ENCODE measurements around the gene NUP37.
"Not testable (repeated sequence)": the region's sequence is repeated elsewhere in the genome, so short reads cannot be mapped to it uniquely, and the experiment has no call there.

The NUP37 gene

GRCh38 chr12:102089228-102089835 is 30.6 kb downstream of the NUP37 start:
- DNase-seq: not testable (repeated sequence)

DNA sequence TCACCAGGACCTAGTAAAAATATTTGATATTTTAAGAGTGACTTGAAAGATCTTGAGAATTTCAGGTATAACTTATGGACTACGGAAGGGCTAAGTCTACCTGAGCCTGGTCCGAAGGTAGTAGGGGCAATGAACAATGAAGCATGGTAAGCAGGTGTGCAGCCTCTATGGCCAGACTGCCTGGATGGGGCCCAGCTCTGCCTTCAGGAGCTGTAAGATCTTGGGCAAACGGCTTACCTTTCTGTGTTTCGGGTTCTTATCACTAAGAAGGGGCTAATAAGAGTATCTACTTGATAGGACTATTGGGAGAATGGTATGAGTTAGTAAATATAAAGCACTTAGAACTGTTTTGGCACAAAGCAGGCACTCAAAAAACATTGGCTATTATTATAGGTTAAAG is 39.1 kb downstream of the NUP37 start:
- DNase-seq: no peak

- DNase-seq: not testable (repeated sequence)
These were observed 47.8 kb downstream of the NUP37 start for GRCh38 chr12:102072092-102072491.

- no peak for DNase-seq
These were observed 50.2 kb downstream of the NUP37 start for GRCh38 chr12:102069707-102070106.

- DNase-seq: no peak
These were observed 52.2 kb downstream of the NUP37 start for GRCh38 chr12:102067574-102068258.

DNA sequence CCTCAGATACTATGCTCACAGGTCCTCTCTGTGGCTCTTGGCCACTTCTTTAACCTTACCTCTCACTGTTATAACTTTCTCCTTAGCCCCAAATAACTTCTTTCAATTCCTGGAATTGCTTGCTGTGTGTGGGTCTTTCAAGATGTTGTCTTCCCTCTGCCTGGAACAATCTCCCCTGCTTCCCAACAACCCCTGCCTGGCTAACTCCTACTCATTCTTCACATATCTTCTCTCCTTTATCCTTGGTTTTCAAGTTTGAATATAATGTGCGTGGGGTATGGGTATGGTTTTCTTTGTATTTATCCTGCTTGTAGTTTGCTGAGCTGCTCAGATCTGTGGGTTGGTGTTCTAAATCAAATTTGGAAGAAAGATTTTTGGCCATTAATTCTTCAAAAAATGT is 55.4 kb downstream of the NUP37 start:
- no peak for DNase-seq

DNA sequence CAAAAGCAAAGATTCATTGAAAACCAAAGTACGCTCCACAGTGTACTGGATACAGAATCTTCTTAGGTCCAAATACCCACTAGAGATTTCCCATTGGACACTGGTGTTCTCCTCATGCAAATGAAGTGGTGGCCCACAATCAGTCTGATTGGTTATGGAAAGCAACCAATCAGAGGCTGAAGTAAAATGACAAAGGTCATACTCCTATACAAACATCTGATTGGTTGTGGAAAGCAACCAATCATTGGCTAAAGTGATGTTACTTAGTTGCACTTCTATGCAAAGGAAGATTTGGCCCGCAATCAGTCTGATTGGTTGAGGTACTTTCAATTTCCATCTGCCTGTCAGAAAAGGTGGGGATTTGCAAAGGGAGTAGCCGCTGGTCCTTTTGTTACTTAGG is 56.8 kb downstream of the NUP37 start:
- DNase-seq: no peak

- DNase-seq: no peak
These were observed 57.5 kb downstream of the NUP37 start for GRCh38 chr12:102062419-102062806.

- peak; percentile 84 for DNase-seq
These were observed 58.1 kb downstream of the NUP37 start, which contains the start of gene WASHC3 for GRCh38 chr12:102061560-102062418. WASHC3 (minus strand) TSS chr12:102061991; CDS start chr12:102061962, 29 bp downstream.

- no peak for DNase-seq
These were observed 58.8 kb downstream of the NUP37 start for GRCh38 chr12:102061096-102061559.

- no peak for DNase-seq
These were observed 60.6 kb downstream of the NUP37 start for GRCh38 chr12:102059343-102059742.

DNA sequence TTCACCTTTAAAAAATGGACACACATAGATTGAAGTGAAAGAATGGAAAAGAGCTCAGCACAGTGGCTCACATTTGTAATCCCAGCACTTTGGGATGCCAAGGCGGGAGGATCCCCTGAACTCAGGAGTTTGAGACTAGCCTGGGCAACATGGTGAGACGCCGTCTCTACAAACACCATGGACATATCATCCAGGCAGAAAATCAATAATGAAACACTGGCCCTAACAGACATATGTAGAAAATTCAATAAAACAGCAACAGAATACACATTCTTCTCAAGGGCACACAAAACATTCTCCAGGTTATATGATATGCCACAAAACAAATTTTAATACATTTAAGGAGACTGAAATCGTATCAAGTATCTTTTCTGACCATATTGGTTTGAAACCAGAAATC is 65.6 kb downstream of the NUP37 start:
- no peak for DNase-seq

- DNase-seq: no peak
These were observed 66.9 kb downstream of the NUP37 start for GRCh38 chr12:102053062-102053349.

DNA sequence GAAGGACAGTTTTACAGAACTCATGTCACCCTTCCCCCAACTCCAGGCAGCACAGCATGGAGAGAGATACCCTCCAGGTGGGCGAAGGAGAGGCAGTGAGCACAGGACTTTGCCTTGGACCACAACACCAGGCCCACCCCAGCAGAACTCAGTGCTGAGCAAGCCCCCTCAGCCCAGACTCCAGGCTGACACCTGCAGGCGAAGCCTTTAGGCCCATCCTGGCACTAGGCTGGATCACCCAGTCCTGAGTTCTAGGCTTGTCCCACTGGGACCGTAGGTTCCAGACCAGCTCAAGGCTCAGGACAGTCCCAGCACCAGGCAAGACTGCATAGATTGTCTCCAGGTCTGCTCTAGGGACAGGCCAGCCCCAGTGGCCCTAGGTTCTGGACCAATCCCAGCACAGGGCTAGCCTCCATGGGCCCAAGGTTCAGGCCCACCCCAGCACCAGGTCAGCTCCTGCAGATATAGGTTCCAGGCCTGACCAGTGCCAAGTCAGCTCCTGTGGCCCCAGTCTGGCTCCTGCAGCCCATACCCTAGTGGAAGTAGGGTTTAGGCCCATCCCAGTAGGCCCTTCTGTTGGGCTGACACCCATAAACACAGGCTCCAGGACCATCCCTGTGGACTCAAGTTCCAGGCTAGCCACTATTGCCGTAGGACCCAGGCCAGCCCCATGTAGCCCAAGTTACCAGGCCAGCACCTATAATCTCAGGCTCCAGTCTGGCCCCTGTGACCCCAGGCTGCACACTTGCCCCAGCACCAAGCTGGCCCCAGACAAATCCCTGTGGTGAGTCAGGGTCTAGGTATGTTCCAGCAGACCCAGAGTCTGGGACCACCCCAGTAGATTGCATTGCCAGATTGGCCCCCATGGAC is 67.5 kb downstream of the NUP37 start:
- DNase-seq: no peak

- DNase-seq: no peak
These were observed 68.4 kb downstream of the NUP37 start for GRCh38 chr12:102051431-102051965.

- no peak for DNase-seq
These were observed 69.1 kb downstream of the NUP37 start for GRCh38 chr12:102050660-102051430.

- no peak for DNase-seq
These were observed 76.0 kb downstream of the NUP37 start for GRCh38 chr12:102043928-102044327.

DNA sequence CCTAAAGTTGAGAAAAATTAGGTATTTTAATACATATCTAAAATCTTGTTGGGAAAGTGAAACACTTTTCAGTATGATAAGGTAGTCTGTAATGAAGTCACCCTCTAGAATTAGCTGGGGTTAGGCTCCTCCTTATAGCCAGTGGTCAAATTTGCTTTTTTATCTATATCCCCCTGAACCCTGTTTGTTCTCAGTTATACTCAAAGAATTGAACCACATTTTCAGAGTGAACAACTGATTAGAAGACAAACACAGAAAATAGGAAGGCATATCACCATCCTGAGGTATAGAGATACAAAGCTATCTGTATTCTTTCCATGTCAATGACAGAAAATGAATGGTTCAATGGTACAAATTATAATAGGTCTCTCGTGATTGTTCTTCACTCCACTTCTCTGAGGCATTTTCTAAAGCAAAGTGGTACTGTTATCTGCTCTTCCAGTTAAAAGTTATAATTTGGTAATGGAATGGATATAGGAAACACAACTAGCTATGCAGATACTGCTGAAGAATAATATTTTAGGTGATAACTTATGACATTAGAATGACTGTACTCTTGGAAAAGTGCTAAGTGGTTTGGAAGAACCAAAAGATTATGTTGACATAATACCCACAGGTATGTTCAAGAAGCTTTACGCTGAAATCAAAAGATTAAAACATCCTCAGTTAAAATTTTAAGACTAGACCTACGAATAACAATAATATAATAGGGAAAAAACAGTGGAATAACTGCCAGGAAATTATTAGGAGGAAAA is 85.7 kb downstream of the NUP37 start:
- no peak for DNase-seq

DNA sequence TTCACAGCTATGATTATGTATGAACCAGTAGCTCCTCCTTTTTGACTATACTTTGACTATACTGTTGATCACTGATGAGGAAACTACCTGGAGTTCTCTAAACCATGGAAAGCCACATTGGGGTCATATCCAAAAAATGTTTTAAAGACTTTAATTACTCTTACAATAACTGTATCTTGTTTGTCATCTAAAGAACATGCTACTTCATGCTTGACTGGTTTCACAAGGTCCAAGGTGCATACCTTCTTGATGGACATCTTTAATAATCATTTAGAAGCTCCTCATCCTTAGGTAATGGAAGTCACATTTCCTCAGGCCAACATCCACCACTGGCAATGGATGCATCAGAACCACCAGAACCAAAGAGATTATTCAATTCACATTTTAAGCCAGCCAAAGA is 88.1 kb downstream of the NUP37 start:
- DNase-seq: no peak

DNA sequence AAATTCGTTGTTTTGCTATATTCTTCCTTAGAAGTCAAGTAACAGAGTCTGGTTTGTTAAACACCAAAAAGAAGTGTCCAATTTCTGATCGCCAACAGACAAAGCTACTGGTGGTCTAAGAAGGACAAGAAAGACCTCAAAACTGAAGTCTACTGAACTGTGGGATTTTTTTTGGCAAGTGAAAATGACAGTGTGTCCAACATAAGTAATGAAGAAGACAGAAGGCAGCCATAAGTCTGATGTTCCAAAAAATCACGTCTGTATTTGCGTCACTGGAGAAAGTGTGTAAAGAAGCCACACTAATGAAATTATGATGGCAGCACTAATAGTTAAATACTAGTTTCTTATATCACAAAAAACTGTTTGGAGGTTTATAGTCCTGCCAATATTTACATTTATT is 90.8 kb downstream of the NUP37 start:
- DNase-seq: no peak

DNA sequence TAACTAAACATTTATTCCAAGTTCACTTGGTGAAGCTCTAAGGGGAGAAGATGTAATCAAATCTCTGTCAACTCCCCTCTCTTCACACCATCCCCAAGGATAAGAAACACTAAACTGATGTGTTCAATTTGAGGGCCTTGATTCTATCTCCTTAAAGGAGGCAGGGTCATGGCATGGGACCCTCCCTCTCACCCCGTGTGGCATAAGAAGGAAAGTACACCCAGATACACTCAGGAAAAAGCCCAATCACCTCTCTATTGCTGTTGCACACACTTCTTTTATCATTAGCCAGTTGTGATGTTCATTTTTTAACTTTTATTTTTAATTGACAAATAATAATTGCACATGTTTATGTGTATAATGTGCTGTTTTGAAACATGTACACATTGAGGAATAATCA is 93.2 kb downstream of the NUP37 start:
- DNase-seq: no peak
